Measurements from ENCODE around the gene ZC3H13. TPM values are rescaled to one million over a fixed set of nuclear protein-coding genes. Genes with fewer than 3 reads are reported as not detected.

Gene ZC3H13
- total and polyA plus RNA-seq, 10 of the 15 experiments (the other 5 are each of a cell fraction or from before 2014, with no cell fraction given), result 10.0 to 55.9 (median 25.4) TPM

DNA sequence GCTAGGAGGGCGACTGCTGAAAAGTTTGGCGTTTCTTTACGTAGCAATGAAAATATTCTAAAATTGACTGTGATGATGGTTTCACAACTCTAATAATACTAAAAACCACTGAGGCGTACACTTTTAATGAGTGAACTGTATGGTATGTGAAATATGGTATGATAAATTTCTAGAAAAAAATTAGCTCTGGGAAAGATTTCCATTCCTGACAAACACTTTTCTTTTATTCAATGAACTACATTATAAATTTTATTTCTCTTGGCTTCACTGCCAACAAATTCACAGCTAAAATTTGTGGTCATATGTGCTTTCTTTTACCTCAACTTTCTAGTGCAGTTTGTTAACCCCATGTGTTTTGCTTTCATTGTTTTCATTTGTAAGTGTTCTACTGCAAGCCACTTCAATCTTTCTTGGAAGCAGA, 11.1 kb downstream of the ZC3H13 start:
- no peaks in the 10 kb centered on the region for H3K4me1 ChIP-seq (ENCODE audit: control insufficient read depth, insufficient read depth, low read length)
- H3K36me3 ChIP-seq (ENCODE audit: control insufficient read depth in 2 of 2, insufficient read depth in 2 of 2, low read length in 1 of 2), result peaks cover 2 to 6% of the 10 kb centered on the region in 2 experiments; a peak in 3 of 4 replicates
- ChIA-PET POLR2A (no interaction called here), RAD21 (ENCODE audit: unreplicated experiment) (no interaction called here), CTCF (interaction anchor here (0.7 kb wide), 1 partner anchor 26 kb away, joined by 5 read pairs; no protein-coding TSS in a partner anchor), SMC1A (ENCODE audit: uncharacterized antibody, unreplicated experiment) (interaction anchor here (0.6 to 1.6 kb wide), 4 partner anchors 10 to 132 kb away, joined by 3 read pairs; no protein-coding TSS in a partner anchor)
- H3K4me2 ChIP-seq (ENCODE audit: control insufficient read depth, insufficient read depth), result no peak overlapping the region
- H3K27me3 ChIP-seq (replicated peaks in 1 of 2; ENCODE audit: control insufficient read depth in 2 of 2, insufficient read depth in 2 of 2, low read length in 1 of 2), result no peaks in the 10 kb centered on the region
- H4K20me1 ChIP-seq (ENCODE audit: control insufficient read depth, insufficient read depth), result no peaks in the 10 kb centered on the region
- ATAC-seq (peak; percentile 90), FAIRE-seq (no peak), DNase-seq (ENCODE audit: low read depth, low spot score) (no peak)
- no peak overlapping the region for H2AFZ ChIP-seq (ENCODE audit: control insufficient read depth, low read depth, low read length)
- intact Hi-C loops (cut with micrococcal nuclease; ENCODE audit: unreplicated experiment) (no loop called here), in situ Hi-C loops (cut with MboI) (no loop called here)
- H3K27ac ChIP-seq (ENCODE audit: control insufficient read depth, insufficient read depth), result no peak overlapping the region
- WGBS (ENCODE audit: insufficient coverage, insufficient replicate concordance, low lambda C conversion rate, missing lambda C conversion rate), result 95% methylated on average over 4 of the region's 4 CpGs
- H3K9ac ChIP-seq (ENCODE audit: control insufficient read depth, insufficient read depth, low read length), result no peak overlapping the region
- no peaks in the 10 kb centered on the region for H3K9me3 ChIP-seq (replicated peaks; ENCODE audit: control insufficient read depth, insufficient read depth, low read length)
- H3K79me2 ChIP-seq (ENCODE audit: control insufficient read depth, insufficient read depth, low read length), result peaks cover 27% of the 10 kb centered on the region
- H3K4me3 ChIP-seq, result no peak overlapping the region
- no TSS peak for BruUV-seq (replicated peaks)
- 0 out of 2 replicates have a peak, but pooled peaks have one; percentile 57 for TF ChIP-seq BCL11A (IDR thresholded peaks at IDR 0.05; ENCODE audit: low read depth, low read length)
- TF ChIP-seq POLR2A (IDR thresholded peaks at IDR 0.05; ENCODE audit: low read depth, low read length), result no peak
- TF ChIP-seq, protein P1, sequence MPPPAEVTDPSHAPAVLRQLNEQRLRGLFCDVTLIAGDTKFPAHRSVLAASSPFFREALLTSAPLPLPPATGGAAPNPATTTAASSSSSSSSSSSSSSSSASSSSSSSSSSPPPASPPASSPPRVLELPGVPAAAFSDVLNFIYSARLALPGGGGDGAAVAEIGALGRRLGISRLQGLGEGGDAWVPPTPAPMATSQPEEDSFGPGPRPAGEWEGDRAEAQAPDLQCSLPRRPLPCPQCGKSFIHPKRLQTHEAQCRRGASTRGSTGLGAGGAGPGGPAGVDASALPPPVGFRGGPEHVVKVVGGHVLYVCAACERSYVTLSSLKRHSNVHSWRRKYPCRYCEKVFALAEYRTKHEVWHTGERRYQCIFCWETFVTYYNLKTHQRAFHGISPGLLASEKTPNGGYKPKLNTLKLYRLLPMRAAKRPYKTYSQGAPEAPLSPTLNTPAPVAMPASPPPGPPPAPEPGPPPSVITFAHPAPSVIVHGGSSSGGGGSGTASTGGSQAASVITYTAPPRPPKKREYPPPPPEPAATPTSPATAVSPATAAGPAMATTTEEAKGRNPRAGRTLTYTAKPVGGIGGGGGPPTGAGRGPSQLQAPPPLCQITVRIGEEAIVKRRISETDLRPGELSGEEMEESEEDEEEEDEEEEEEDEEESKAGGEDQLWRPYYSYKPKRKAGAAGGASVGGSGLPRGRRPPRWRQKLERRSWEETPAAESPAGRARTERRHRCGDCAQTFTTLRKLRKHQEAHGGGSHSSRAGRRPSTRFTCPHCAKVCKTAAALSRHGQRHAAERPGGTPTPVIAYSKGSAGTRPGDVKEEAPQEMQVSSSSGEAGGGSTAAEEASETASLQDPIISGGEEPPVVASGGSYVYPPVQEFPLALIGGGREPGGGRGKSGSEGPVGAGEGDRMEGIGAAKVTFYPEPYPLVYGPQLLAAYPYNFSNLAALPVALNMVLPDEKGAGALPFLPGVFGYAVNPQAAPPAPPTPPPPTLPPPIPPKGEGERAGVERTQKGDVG (CRISPR knock-in tag; IDR thresholded peaks at IDR 0.05), result no peak
- no peak for TF ChIP-seq MYB (IDR thresholded peaks at IDR 0.05; ENCODE audit: borderline replicate concordance, low read depth, low read length)
- TF ChIP-seq, protein P2, sequence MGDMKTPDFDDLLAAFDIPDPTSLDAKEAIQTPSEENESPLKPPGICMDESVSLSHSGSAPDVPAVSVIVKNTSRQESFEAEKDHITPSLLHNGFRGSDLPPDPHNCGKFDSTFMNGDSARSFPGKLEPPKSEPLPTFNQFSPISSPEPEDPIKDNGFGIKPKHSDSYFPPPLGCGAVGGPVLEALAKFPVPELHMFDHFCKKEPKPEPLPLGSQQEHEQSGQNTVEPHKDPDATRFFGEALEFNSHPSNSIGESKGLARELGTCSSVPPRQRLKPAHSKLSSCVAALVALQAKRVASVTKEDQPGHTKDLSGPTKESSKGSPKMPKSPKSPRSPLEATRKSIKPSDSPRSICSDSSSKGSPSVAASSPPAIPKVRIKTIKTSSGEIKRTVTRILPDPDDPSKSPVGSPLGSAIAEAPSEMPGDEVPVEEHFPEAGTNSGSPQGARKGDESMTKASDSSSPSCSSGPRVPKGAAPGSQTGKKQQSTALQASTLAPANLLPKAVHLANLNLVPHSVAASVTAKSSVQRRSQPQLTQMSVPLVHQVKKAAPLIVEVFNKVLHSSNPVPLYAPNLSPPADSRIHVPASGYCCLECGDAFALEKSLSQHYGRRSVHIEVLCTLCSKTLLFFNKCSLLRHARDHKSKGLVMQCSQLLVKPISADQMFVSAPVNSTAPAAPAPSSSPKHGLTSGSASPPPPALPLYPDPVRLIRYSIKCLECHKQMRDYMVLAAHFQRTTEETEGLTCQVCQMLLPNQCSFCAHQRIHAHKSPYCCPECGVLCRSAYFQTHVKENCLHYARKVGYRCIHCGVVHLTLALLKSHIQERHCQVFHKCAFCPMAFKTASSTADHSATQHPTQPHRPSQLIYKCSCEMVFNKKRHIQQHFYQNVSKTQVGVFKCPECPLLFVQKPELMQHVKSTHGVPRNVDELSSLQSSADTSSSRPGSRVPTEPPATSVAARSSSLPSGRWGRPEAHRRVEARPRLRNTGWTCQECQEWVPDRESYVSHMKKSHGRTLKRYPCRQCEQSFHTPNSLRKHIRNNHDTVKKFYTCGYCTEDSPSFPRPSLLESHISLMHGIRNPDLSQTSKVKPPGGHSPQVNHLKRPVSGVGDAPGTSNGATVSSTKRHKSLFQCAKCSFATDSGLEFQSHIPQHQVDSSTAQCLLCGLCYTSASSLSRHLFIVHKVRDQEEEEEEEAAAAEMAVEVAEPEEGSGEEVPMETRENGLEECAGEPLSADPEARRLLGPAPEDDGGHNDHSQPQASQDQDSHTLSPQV (IDR thresholded peaks at IDR 0.05), result no peak
- TF ChIP-seq EP300 (IDR thresholded peaks at IDR 0.05; ENCODE audit: borderline replicate concordance in 1 of 2, control insufficient read depth in 1 of 2, low read depth in 2 of 2, low read length in 2 of 2), result peak in 1 of 2 experiments; percentile 61; a peak in 1 of 4 replicates
- no peak for TF ChIP-seq FOS (IDR thresholded peaks at IDR 0.05; ENCODE audit: borderline replicate concordance, extremely low read depth, insufficient read length)
- TF ChIP-seq, protein P3, sequence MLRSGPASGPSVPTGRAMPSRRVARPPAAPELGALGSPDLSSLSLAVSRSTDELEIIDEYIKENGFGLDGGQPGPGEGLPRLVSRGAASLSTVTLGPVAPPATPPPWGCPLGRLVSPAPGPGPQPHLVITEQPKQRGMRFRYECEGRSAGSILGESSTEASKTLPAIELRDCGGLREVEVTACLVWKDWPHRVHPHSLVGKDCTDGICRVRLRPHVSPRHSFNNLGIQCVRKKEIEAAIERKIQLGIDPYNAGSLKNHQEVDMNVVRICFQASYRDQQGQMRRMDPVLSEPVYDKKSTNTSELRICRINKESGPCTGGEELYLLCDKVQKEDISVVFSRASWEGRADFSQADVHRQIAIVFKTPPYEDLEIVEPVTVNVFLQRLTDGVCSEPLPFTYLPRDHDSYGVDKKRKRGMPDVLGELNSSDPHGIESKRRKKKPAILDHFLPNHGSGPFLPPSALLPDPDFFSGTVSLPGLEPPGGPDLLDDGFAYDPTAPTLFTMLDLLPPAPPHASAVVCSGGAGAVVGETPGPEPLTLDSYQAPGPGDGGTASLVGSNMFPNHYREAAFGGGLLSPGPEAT (IDR thresholded peaks at IDR 0.05; ENCODE audit: low read depth), result 0 out of 2 replicates have a peak, but pooled peaks have one; percentile 20
- TF ChIP-seq BMI1 (IDR thresholded peaks at IDR 0.05; ENCODE audit: borderline replicate concordance), result peak; percentile 37; the same call in 1 of the 2 replicates
- TF ChIP-seq NRF1 (conservative IDR thresholded peaks at IDR 0.05; ENCODE audit: low read depth, low read length), result no peak
- no peak for TF ChIP-seq ZBED1 (IDR thresholded peaks at IDR 0.05; ENCODE audit: borderline replicate concordance)
- peak; percentile 98 for TF ChIP-seq MTA2 (IDR thresholded peaks at IDR 0.05; ENCODE audit: low read depth)
- TF ChIP-seq ZZZ3 (IDR thresholded peaks at IDR 0.05; ENCODE audit: control insufficient read depth, insufficient read length, low read depth), result no peak
